HEK293T (cell line): ENCODE results near the gene GPR143.

Experiments
- CTCF ChIA-PET: fragments of 350-600 bp; formaldehyde crosslinking; extraction: SDS; loops from one replicate; lab custom pipeline; 2021; ENCODE audit warnings: antibody characterized with exemption, inconsistent platforms; lab: Yijun Ruan, JAX
- POLR2A ChIA-PET: fragments of 350-600 bp; formaldehyde crosslinking; extraction: SDS; loops from one replicate; lab custom pipeline; 2020; ENCODE audit warnings: antibody characterized with exemption, inconsistent platforms; lab: Yijun Ruan, JAX
- DNase-seq: peaks from one replicate; pipeline ENCODE4 v3.0.0; 2012; ENCODE audit warnings: mixed read lengths; ENCODE audit errors: extremely low spot score
- ARNT ChIP-seq: fragments of 450-650 bp; IDR thresholded peaks from 2 replicates; pipeline ENCODE4 v1.6.1; 2017; ENCODE audit warnings: mild to moderate bottlenecking
- BHLHE40 ChIP-seq: fragments of 450-650 bp; IDR thresholded peaks from 2 replicates; pipeline ENCODE4 v1.6.1; 2016; ENCODE audit warnings: mild to moderate bottlenecking, moderate library complexity, borderline replicate concordance
- CTBP1 ChIP-seq: fragments of 450-650 bp; IDR thresholded peaks from 2 replicates; pipeline ENCODE4 v1.6.1; 2016; ENCODE audit warnings: borderline replicate concordance
- ELF4 ChIP-seq: fragments of 450-650 bp; IDR thresholded peaks from 2 replicates; pipeline ENCODE4 v1.6.1; 2017; ENCODE audit warnings: antibody characterized with exemption
- FOXA1 ChIP-seq: fragments of 450-650 bp; IDR thresholded peaks from 2 replicates; pipeline ENCODE4 v1.6.1; 2016; ENCODE audit warnings: mild to moderate bottlenecking
- FOXK2 ChIP-seq: fragments of 450-650 bp; IDR thresholded peaks from 2 replicates; pipeline ENCODE4 v1.6.1; 2016; ENCODE audit warnings: mild to moderate bottlenecking
- FOXM1 ChIP-seq: fragments of 450-650 bp; IDR thresholded peaks from 2 replicates; pipeline ENCODE4 v1.6.1; 2017; ENCODE audit warnings: mild to moderate bottlenecking, borderline replicate concordance
- HDGF ChIP-seq: fragments of 450-650 bp; IDR thresholded peaks from 2 replicates; pipeline ENCODE4 v1.6.1; 2017; ENCODE audit warnings: antibody characterized with exemption, borderline replicate concordance
- L3MBTL2 ChIP-seq: fragments of 450-650 bp; conservative IDR thresholded peaks from 2 replicates; pipeline ENCODE4 v1.6.1; 2016; ENCODE audit warnings: mild to moderate bottlenecking
- LEF1 ChIP-seq: fragments of 450-650 bp; IDR thresholded peaks from 2 replicates; pipeline ENCODE4 v1.6.1; 2017; ENCODE audit warnings: mild to moderate bottlenecking, borderline replicate concordance
- NFRKB ChIP-seq: fragments of 450-650 bp; IDR thresholded peaks from 2 replicates; pipeline ENCODE4 v1.6.1; 2016; ENCODE audit warnings: mild to moderate bottlenecking, moderate library complexity
- PKNOX1 ChIP-seq: fragments of 450-650 bp; IDR thresholded peaks from 2 replicates; pipeline ENCODE4 v1.6.1; 2016
- SP1 ChIP-seq: fragments of 450-650 bp; IDR thresholded peaks from 2 replicates; pipeline ENCODE4 v1.6.1; 2017
- SUZ12 ChIP-seq: fragments of 450-650 bp; IDR thresholded peaks from 2 replicates; pipeline ENCODE4 v1.6.1; 2016; ENCODE audit warnings: mild to moderate bottlenecking
- TARDBP ChIP-seq: fragments of 450-650 bp; IDR thresholded peaks from 2 replicates; pipeline ENCODE4 v1.6.1; 2016
- ZNF384 ChIP-seq: fragments of 450-650 bp; IDR thresholded peaks from 2 replicates; pipeline ENCODE4 v1.6.1; 2016

GPR143 gene

GRCh38 chrX:9707306-9708033, 58.2 kb downstream of the GPR143 start:
- POLR2A ChIA-PET: interaction anchor here (1.0 kb wide), 1 partner anchor 244 kb away, joined by 3 read pairs; no protein-coding TSS in a partner anchor
- CTCF ChIA-PET: interaction anchor here (0.6 kb wide), 1 partner anchor 732 kb away, joined by 3 read pairs; no protein-coding TSS in a partner anchor
- DNase-seq: no peak
- TF ChIP-seq BHLHE40 (no peak), PKNOX1 (no peak), LEF1 (no peak), CTBP1 (no peak), SP1 (no peak), FOXM1 (no peak), ELF4 (no peak), FOXK2 (no peak), L3MBTL2 (no peak), ARNT (no peak), FOXA1 (no peak), NFRKB (no peak), SUZ12 (no peak), TARDBP (no peak)

GRCh38 chrX:9706421-9706820, 59.2 kb downstream of the GPR143 start:
- TF ChIP-seq ELF4 (no peak), NFRKB (no peak), BHLHE40 (no peak), CTBP1 (no peak), ARNT (no peak), LEF1 (no peak), HDGF (no peak), TARDBP (no peak), SP1 (no peak)
- ChIA-PET POLR2A (no interaction called here), CTCF (interaction anchor here (0.7 kb wide), 1 partner anchor 175 kb away, joined by 3 read pairs; no protein-coding TSS in a partner anchor)
- no peak for DNase-seq

- POLR2A ChIA-PET: interaction anchor here (0.5 to 0.6 kb wide), 2 partner anchors 10 to 12 kb away, joined by 3 read pairs; no protein-coding TSS in a partner anchor
- DNase-seq: no peak
Measured at GRCh38 chrX:9704876-9705465, 60.7 kb downstream of the GPR143 start.

GRCh38 chrX:9703406-9703805, 62.2 kb downstream of the GPR143 start:
- DNase-seq: no peak
- POLR2A ChIA-PET: no interaction called here
- CTCF ChIA-PET: no interaction called here
- TF ChIP-seq ZNF384 (no peak), TARDBP (no peak), FOXK2 (no peak), ARNT (no peak), LEF1 (no peak), ELF4 (no peak), L3MBTL2 (no peak), SUZ12 (no peak), PKNOX1 (no peak), CTBP1 (no peak), NFRKB (no peak), BHLHE40 (no peak), FOXM1 (no peak), SP1 (no peak), HDGF (no peak), FOXA1 (no peak)

More at GRCh38 chrX:9704876-9705465, 60.7 kb downstream of the GPR143 start:
- CTCF ChIA-PET: no interaction called here
- TF ChIP-seq HDGF: no peak
- TF ChIP-seq NFRKB: no peak
- TF ChIP-seq SP1: no peak
- no peak for TF ChIP-seq CTBP1
- TF ChIP-seq ARNT: no peak
- TF ChIP-seq LEF1: no peak
- TF ChIP-seq ELF4: no peak
- TF ChIP-seq L3MBTL2: no peak
- TF ChIP-seq FOXM1: no peak
- TF ChIP-seq PKNOX1: no peak
- no peak for TF ChIP-seq BHLHE40
- TF ChIP-seq FOXA1: no peak
- no peak for TF ChIP-seq SUZ12
- no peak for TF ChIP-seq FOXK2

- CTCF ChIA-PET: interaction anchor here (0.6 kb wide), 1 partner anchor 247 kb away, joined by 3 read pairs; no protein-coding TSS in a partner anchor
- no peak for TF ChIP-seq NFRKB
- TF ChIP-seq ARNT: no peak
- TF ChIP-seq SP1: no peak
- DNase-seq: no peak
- POLR2A ChIA-PET: interaction anchor here (0.6 kb wide), 1 partner anchor 463 kb away, joined by 3 read pairs; no protein-coding TSS in a partner anchor
Measured at GRCh38 chrX:9701790-9702189, 63.9 kb downstream of the GPR143 start.

- no peak for DNase-seq
- TF ChIP-seq SUZ12: no peak
- CTCF ChIA-PET: no interaction called here
- POLR2A ChIA-PET: no interaction called here
Measured at GRCh38 chrX:9700555-9700954, 65.1 kb downstream of the GPR143 start.
